ENCODE measurements around the gene DPH6.

DPH6 gene

GRCh38 chr15:35546511-35547381 lies 781 bp upstream of the DPH6 start:
- H3K27ac ChIP-seq = peak overlapping the region; percentile 97
- TF ChIP-seq ZFX (IDR thresholded peaks at IDR 0.05; ENCODE audit: borderline replicate concordance) (no peak), CTCF (IDR thresholded peaks at IDR 0.05) (no peak)

GRCh38 chr15:35545316-35545823 lies 595 bp downstream of the DPH6 start:
- TF ChIP-seq ZFX (IDR thresholded peaks at IDR 0.05; ENCODE audit: borderline replicate concordance) = no peak
- no peak for TF ChIP-seq CTCF (IDR thresholded peaks at IDR 0.05)

GRCh38 chr15:35540885-35541284 lies 5.1 kb downstream of the DPH6 start:
- H3K27ac ChIP-seq = no peak overlapping the region
- TF ChIP-seq CTCF (IDR thresholded peaks at IDR 0.05) = no peak
- TF ChIP-seq ZFX (IDR thresholded peaks at IDR 0.05; ENCODE audit: borderline replicate concordance) = no peak

More at GRCh38 chr15:35545316-35545823, 595 bp downstream of the DPH6 start:
- peak overlapping the region; percentile 97 for H3K27ac ChIP-seq

- H3K27ac ChIP-seq = no peak overlapping the region
- TF ChIP-seq ZFX (IDR thresholded peaks at IDR 0.05; ENCODE audit: borderline replicate concordance) (no peak), CTCF (IDR thresholded peaks at IDR 0.05) (no peak)
Observed at GRCh38 chr15:35540021-35540420, 5.9 kb downstream of the DPH6 start.

- H3K27ac ChIP-seq = no peak overlapping the region
Observed at GRCh38 chr15:35535365-35535916, 10.5 kb downstream of the DPH6 start.

GRCh38 chr15:35533130-35534110 lies 12.5 kb downstream of the DPH6 start:
- TF ChIP-seq ZFX (IDR thresholded peaks at IDR 0.05; ENCODE audit: borderline replicate concordance) (no peak), CTCF (IDR thresholded peaks at IDR 0.05) (no peak)
- no peak overlapping the region for H3K27ac ChIP-seq

More at GRCh38 chr15:35535365-35535916, 10.5 kb downstream of the DPH6 start:
- TF ChIP-seq CTCF (IDR thresholded peaks at IDR 0.05) (no peak), ZFX (IDR thresholded peaks at IDR 0.05; ENCODE audit: borderline replicate concordance) (no peak)

Measured in 22Rv1 (cell line).